Measurements from ENCODE around the gene TSPAN1. TPM values are rescaled to one million over a fixed set of nuclear protein-coding genes. Genes with fewer than 3 reads are reported as not detected.

The TSPAN1 gene
- total and polyA plus RNA-seq, 2 of the 13 experiments (the other 11 are each of a cell fraction or from before 2014, with no cell fraction given): 1.7 to 2.9 TPM

DNA sequence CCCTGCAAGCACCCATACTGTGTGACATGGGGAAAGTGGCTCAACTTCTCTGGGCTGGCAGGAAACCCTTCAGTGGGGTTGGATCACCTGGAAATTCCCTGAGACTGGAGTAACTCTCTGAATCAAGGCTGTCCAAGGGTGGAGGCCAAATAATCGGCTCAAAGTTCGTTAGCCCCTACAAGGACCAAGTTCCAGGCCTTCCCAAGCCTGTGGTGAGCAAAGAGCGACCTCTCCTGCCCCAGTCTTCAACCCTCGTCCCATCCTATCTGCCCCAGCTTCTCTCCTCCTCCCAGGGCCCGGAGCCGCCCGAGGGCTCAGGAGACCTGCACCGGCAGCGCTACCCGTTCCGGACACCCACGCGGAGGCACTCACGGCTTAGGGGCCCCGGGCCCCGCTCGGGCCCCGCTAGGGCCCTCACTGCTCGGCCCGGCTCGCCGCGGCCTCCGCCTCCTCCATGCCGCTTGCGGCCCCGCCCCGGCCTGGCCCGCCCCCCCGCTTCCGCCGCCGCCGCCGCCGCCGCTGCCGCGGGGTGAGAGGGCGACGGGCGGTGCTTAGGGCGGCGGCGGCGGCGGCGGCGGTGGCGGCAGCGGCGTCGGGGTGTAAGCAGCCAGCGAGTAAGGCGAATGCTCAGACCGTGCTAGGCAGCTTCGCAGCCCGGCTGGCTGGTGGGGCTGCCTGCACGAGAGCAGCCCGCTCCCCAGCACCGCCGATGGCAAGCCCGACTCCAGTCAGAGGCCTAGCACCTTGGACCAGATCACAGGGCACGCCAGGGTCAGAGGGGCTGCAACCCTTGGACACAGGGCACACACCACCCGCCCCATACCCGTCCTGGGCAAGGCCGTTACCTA is 23.3 kb downstream of the TSPAN1 start, which contains the start of gene POMGNT1 (continued):
- TF ChIP-seq, protein P1, sequence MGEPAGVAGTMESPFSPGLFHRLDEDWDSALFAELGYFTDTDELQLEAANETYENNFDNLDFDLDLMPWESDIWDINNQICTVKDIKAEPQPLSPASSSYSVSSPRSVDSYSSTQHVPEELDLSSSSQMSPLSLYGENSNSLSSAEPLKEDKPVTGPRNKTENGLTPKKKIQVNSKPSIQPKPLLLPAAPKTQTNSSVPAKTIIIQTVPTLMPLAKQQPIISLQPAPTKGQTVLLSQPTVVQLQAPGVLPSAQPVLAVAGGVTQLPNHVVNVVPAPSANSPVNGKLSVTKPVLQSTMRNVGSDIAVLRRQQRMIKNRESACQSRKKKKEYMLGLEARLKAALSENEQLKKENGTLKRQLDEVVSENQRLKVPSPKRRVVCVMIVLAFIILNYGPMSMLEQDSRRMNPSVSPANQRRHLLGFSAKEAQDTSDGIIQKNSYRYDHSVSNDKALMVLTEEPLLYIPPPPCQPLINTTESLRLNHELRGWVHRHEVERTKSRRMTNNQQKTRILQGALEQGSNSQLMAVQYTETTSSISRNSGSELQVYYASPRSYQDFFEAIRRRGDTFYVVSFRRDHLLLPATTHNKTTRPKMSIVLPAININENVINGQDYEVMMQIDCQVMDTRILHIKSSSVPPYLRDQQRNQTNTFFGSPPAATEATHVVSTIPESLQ (CRISPR knock-in tag; conservative IDR thresholded peaks at IDR 0.05): no peak
- TF ChIP-seq, protein P2, sequence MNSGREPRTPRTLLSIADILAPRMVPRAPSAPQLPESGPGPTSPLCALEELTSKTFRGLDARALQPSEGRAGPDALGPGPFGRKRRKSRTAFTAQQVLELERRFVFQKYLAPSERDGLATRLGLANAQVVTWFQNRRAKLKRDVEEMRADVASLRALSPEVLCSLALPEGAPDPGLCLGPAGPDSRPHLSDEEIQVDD (CRISPR knock-in tag; IDR thresholded peaks at IDR 0.05; ENCODE audit: borderline replicate concordance): no peak
- TF ChIP-seq ZNF382 (CRISPR knock-in tag; IDR thresholded peaks at IDR 0.05; ENCODE audit: borderline replicate concordance): no peak
- TF ChIP-seq ZIK1 (CRISPR knock-in tag; IDR thresholded peaks at IDR 0.05; ENCODE audit: borderline replicate concordance, low read depth): 0 out of 2 replicates have a peak, but pooled peaks have one; percentile 28
- TF ChIP-seq ZNF251 (CRISPR knock-in tag; IDR thresholded peaks at IDR 0.05): no peak
- no peak for TF ChIP-seq MXD4 (CRISPR knock-in tag; IDR thresholded peaks at IDR 0.05)
- no peak for TF ChIP-seq ZNF547 (CRISPR knock-in tag; IDR thresholded peaks at IDR 0.05)
- 0 out of 2 replicates have a peak, but pooled peaks have one; percentile 36 for TF ChIP-seq ZNF350 (CRISPR knock-in tag; IDR thresholded peaks at IDR 0.05; ENCODE audit: borderline replicate concordance, low read depth)
- no peak for TF ChIP-seq RCOR2 (CRISPR knock-in tag; IDR thresholded peaks at IDR 0.05)
- TF ChIP-seq SP5 (CRISPR knock-in tag; IDR thresholded peaks at IDR 0.05; ENCODE audit: borderline replicate concordance, low read depth): no peak
- TF ChIP-seq KDM5B (CRISPR knock-in tag; IDR thresholded peaks at IDR 0.05; ENCODE audit: borderline replicate concordance): peak; percentile 61; the same call in 1 of the 2 replicates
- TF ChIP-seq ZNF570 (CRISPR knock-in tag; IDR thresholded peaks at IDR 0.05; ENCODE audit: borderline replicate concordance): no peak
- TF ChIP-seq, protein P3, sequence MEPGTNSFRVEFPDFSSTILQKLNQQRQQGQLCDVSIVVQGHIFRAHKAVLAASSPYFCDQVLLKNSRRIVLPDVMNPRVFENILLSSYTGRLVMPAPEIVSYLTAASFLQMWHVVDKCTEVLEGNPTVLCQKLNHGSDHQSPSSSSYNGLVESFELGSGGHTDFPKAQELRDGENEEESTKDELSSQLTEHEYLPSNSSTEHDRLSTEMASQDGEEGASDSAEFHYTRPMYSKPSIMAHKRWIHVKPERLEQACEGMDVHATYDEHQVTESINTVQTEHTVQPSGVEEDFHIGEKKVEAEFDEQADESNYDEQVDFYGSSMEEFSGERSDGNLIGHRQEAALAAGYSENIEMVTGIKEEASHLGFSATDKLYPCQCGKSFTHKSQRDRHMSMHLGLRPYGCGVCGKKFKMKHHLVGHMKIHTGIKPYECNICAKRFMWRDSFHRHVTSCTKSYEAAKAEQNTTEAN (CRISPR knock-in tag; conservative IDR thresholded peaks at IDR 0.05): no peak
- TF ChIP-seq ZNF777 (CRISPR knock-in tag; IDR thresholded peaks at IDR 0.05): no peak; the same call in 1 of the 2 replicates
- TF ChIP-seq NR2F1 (CRISPR knock-in tag; IDR thresholded peaks at IDR 0.05): peak; percentile 50 to 87; a peak in 3 of 4 replicates
- TF ChIP-seq HMG20A (CRISPR knock-in tag; IDR thresholded peaks at IDR 0.05; ENCODE audit: borderline replicate concordance): no peak
- no peak for TF ChIP-seq ARNT2 (CRISPR knock-in tag; IDR thresholded peaks at IDR 0.05; ENCODE audit: low read depth)
- TF ChIP-seq, protein P4, sequence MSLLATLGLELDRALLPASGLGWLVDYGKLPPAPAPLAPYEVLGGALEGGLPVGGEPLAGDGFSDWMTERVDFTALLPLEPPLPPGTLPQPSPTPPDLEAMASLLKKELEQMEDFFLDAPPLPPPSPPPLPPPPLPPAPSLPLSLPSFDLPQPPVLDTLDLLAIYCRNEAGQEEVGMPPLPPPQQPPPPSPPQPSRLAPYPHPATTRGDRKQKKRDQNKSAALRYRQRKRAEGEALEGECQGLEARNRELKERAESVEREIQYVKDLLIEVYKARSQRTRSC (CRISPR knock-in tag; IDR thresholded peaks at IDR 0.05; ENCODE audit: low read depth): no peak
- peak; percentile 22; the same call in 1 of the 2 replicates for TF ChIP-seq ZNF605 (CRISPR knock-in tag; IDR thresholded peaks at IDR 0.05)
- TF ChIP-seq FOXJ3 (CRISPR knock-in tag; IDR thresholded peaks at IDR 0.05; ENCODE audit: borderline replicate concordance): no peak
- TF ChIP-seq, protein P5, sequence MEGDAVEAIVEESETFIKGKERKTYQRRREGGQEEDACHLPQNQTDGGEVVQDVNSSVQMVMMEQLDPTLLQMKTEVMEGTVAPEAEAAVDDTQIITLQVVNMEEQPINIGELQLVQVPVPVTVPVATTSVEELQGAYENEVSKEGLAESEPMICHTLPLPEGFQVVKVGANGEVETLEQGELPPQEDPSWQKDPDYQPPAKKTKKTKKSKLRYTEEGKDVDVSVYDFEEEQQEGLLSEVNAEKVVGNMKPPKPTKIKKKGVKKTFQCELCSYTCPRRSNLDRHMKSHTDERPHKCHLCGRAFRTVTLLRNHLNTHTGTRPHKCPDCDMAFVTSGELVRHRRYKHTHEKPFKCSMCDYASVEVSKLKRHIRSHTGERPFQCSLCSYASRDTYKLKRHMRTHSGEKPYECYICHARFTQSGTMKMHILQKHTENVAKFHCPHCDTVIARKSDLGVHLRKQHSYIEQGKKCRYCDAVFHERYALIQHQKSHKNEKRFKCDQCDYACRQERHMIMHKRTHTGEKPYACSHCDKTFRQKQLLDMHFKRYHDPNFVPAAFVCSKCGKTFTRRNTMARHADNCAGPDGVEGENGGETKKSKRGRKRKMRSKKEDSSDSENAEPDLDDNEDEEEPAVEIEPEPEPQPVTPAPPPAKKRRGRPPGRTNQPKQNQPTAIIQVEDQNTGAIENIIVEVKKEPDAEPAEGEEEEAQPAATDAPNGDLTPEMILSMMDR (CRISPR knock-in tag; IDR thresholded peaks at IDR 0.05): peak; percentile 67

All from HepG2 (cell line).